BJ (cell line): ENCODE data around the gene PRPF19. TPM values are rescaled to one million over a fixed set of nuclear protein-coding genes. Genes with fewer than 3 reads are reported as not detected.

Experiments used
- CTCF ChIA-PET: fragments of 350-600 bp; formaldehyde crosslinking; extraction: SDS; loops from one replicate; lab custom pipeline; 2021; ENCODE audit warnings: antibody characterized with exemption, inconsistent platforms; lab: Yijun Ruan, JAX
- POLR2A ChIA-PET: fragments of 300-600 bp; sonication (Branson Sonifier 250); formaldehyde crosslinking; extraction: SDS; loops from one replicate; lab custom pipeline; 2021; ENCODE audit warnings: antibody characterized with exemption; lab: Charles Lee
- DNase-seq: peaks from one replicate; pipeline ENCODE4 v3.0.0-alpha.2; 2011; ENCODE audit warnings: low read depth
- H3K27me3 ChIP-seq: 2 replicates; pipeline ENCODE4 v1.6.0; 2011; ENCODE audit warnings: low read length; ENCODE audit not compliant: control insufficient read depth, insufficient read depth
- H3K36me3 ChIP-seq: 2 replicates; pipeline ENCODE4 v1.5.1; 2011; ENCODE audit warnings: low read length; ENCODE audit not compliant: control insufficient read depth, insufficient read depth
- H3K4me3 ChIP-seq: 2 replicates; pipeline ENCODE4 v1.5.1; 2011; ENCODE audit warnings: low read depth, mild to moderate bottlenecking, control low read depth, low read length
- CTCF ChIP-seq: IDR thresholded peaks from 2 replicates; pipeline ENCODE4 v1.5.1; 2011; ENCODE audit warnings: low read depth, mild to moderate bottlenecking, control low read depth, inconsistent platforms, low read length, moderate library complexity; ENCODE audit not compliant: insufficient read depth
- polyA plus RNA-seq: library from polyadenylated mRNA; depleted of rRNA; stranded (reverse); fragments of >200 nt; gene quantifications from 2 replicates; pipeline ENCODE4 v1.2.3, GENCODE V29; 2011

Gene PRPF19
- polyA plus RNA-seq, 1 experiment, result 48.6 TPM

GRCh38 chr11:60919956-60920355 is 13.6 kb upstream of the PRPF19 start:
- CTCF ChIA-PET, result interaction anchor here (0.6 kb wide), 1 partner anchor 1399 kb away, joined by 3 read pairs; no protein-coding TSS in a partner anchor

GRCh38 chr11:60919320-60919719 is 12.9 kb upstream of the PRPF19 start:
- no peak for TF ChIP-seq CTCF
- POLR2A ChIA-PET, result no interaction called here
- CTCF ChIA-PET, result interaction anchor here (0.7 to 1.4 kb wide), 3 partner anchors 20 to 89 kb away, joined by 3 to 5 read pairs (median 3); no protein-coding TSS in a partner anchor
- Histone ChIP-seq H3K36me3 (peaks cover 10% of the 10 kb centered on the region), H3K4me3 (no peak overlapping the region), H3K27me3 (no peaks in the 10 kb centered on the region)
- DNase-seq, result no peak

More at GRCh38 chr11:60919956-60920355, 13.6 kb upstream of the PRPF19 start:
- H3K36me3 ChIP-seq, result peaks cover 10% of the 10 kb centered on the region
- DNase-seq, result no peak
- no peaks in the 10 kb centered on the region for H3K27me3 ChIP-seq
- POLR2A ChIA-PET, result no interaction called here
- no peak overlapping the region for H3K4me3 ChIP-seq
- no peak for TF ChIP-seq CTCF

- Histone ChIP-seq H3K27me3 (no peaks in the 10 kb centered on the region), H3K36me3 (peaks cover 10% of the 10 kb centered on the region), H3K4me3 (no peak overlapping the region)
- no peak for DNase-seq
- CTCF ChIA-PET, result interaction anchor here (0.7 to 1.4 kb wide), 3 partner anchors 19 to 88 kb away, joined by 3 to 5 read pairs (median 3); no protein-coding TSS in a partner anchor
- POLR2A ChIA-PET, result no interaction called here
- no peak for TF ChIP-seq CTCF
Measured at GRCh38 chr11:60918939-60919265, 12.5 kb upstream of the PRPF19 start.

GRCh38 chr11:60918251-60918938 is 12.0 kb upstream of the PRPF19 start:
- H3K27me3 ChIP-seq, result no peaks in the 10 kb centered on the region
- H3K4me3 ChIP-seq, result no peak overlapping the region
- no peak for TF ChIP-seq CTCF
- ChIA-PET POLR2A (no interaction called here), CTCF (interaction anchor here (0.7 to 1.4 kb wide), 3 partner anchors 19 to 88 kb away, joined by 3 to 5 read pairs (median 3); no protein-coding TSS in a partner anchor)
- H3K36me3 ChIP-seq, result peaks cover 10% of the 10 kb centered on the region
- no peak for DNase-seq

GRCh38 chr11:60917267-60917666 is 10.9 kb upstream of the PRPF19 start:
- ChIA-PET CTCF (interaction anchor here (0.7 kb wide), 1 partner anchor 30 kb away, joined by 3 read pairs; no protein-coding TSS in a partner anchor), POLR2A (no interaction called here)
- TF ChIP-seq CTCF, result no peak

More at GRCh38 chr11:60917267-60917666, 10.9 kb upstream of the PRPF19 start:
- DNase-seq, result no peak
- no peaks in the 10 kb centered on the region for H3K27me3 ChIP-seq
- H3K36me3 ChIP-seq, result peaks cover 9% of the 10 kb centered on the region
- H3K4me3 ChIP-seq, result no peak overlapping the region
